ENCODE results near the gene HEMGN. TPM values are rescaled to one million over a fixed set of nuclear protein-coding genes. Genes with fewer than 3 reads are reported as not detected.

HEMGN gene
- total and polyA plus RNA-seq, 2 of the 13 experiments (the other 11 are each of a cell fraction or from before 2014, with no cell fraction given), result not detected

DNA sequence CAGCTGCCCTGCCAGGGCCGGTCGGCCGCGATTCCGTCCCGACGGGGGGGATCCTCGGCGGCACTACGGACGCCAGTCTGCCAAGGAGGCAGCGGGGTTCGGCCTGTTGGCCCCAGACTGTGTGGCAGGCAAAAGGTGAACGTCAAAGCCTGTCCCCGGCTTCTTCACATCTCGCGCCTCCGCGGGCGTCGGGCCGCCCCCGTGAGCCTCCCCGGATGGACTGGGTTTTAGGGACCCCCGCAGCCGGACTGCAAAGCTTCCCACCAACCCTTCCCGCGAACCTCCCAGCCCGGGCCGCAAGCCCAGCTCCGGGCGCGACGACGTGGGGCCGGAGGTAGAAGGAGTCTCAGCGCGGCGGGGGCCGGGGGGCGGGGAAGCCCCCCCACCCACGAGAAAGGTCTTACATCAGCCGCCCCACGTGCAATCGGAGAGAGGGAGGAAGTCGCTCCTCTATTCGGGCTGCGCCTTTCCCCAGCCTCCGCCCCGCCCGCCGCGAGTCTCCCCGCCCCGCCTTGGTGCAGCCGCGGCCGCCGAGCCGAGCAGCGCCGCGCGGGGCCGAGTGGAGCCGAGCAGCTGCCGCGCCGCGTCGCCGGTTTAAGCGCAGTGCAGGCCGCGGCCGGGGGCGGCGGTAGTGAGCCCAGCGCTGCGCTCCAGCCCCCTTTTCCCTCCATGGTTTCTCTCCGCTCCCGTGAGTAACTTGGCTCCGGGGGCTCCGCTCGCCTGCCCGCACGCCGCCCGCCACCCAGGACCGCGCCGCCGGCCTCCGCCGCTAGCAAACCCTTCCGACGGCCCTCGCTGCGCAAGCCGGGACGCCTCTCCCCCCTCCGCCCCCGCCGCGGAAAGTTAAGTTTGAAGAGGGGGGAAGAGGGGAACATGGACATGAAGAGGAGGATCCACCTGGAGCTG, 45.0 kb upstream of the HEMGN start, which contains the start of gene ANP32B (continued):
- TF ChIP-seq, protein P1, sequence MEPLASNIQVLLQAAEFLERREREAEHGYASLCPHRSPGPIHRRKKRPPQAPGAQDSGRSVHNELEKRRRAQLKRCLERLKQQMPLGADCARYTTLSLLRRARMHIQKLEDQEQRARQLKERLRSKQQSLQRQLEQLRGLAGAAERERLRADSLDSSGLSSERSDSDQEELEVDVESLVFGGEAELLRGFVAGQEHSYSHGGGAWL (CRISPR knock-in tag; IDR thresholded peaks at IDR 0.05), result peak; percentile 75; the same call in 1 of the 2 replicates
- TF ChIP-seq MEIS2 (CRISPR knock-in tag; IDR thresholded peaks at IDR 0.05) (no peak; the same call in 1 of the 2 replicates), ZNF446 (CRISPR knock-in tag; IDR thresholded peaks at IDR 0.05) (peak; percentile 9; the same call in 1 of the 2 replicates), ZNF350 (CRISPR knock-in tag; IDR thresholded peaks at IDR 0.05; ENCODE audit: borderline replicate concordance, low read depth) (peak; percentile 50; the same call in 1 of the 2 replicates), WIZ (CRISPR knock-in tag; IDR thresholded peaks at IDR 0.05) (0 out of 2 replicates have a peak, but pooled peaks have one; percentile 27), TAF1 (CRISPR knock-in tag; IDR thresholded peaks at IDR 0.05) (peak; percentile 70; the same call in 1 of the 2 replicates), SOX6 (IDR thresholded peaks at IDR 0.05) (no peak), SOX6 (CRISPR knock-in tag; IDR thresholded peaks at IDR 0.05) (peak; percentile 57; the same call in 1 of the 2 replicates), CEBPG (CRISPR knock-in tag; IDR thresholded peaks at IDR 0.05) (peak; percentile 86), ZNF501 (CRISPR knock-in tag; IDR thresholded peaks at IDR 0.05) (0 out of 2 replicates have a peak, but pooled peaks have one; percentile 17), KLF16 (CRISPR knock-in tag; IDR thresholded peaks at IDR 0.05) (peak in 1 of 2 experiments; percentile 70; a peak in 2 of 4 replicates), FOXP1 (IDR thresholded peaks at IDR 0.05) (no peak), FOXP1 (CRISPR knock-in tag; IDR thresholded peaks at IDR 0.05) (no peak), THAP11 (CRISPR knock-in tag; IDR thresholded peaks at IDR 0.05) (peak; percentile 77), LCORL (IDR thresholded peaks at IDR 0.05) (no peak), LCORL (CRISPR knock-in tag; IDR thresholded peaks at IDR 0.05) (0 out of 2 replicates have a peak, but pooled peaks have one; percentile 47), IRX3 (CRISPR knock-in tag; IDR thresholded peaks at IDR 0.05; ENCODE audit: borderline replicate concordance, low read depth) (peak; percentile 73; the same call in 1 of the 2 replicates), MED1 (CRISPR knock-in tag; IDR thresholded peaks at IDR 0.05) (peak; percentile 47; the same call in 1 of the 2 replicates), XRCC5 (optimal IDR thresholded peaks at IDR 0.05; ENCODE audit: low read length) (peak; percentile 91), TBX3 (IDR thresholded peaks at IDR 0.05; ENCODE audit: borderline replicate concordance) (no peak)
- TF ChIP-seq, protein P2, sequence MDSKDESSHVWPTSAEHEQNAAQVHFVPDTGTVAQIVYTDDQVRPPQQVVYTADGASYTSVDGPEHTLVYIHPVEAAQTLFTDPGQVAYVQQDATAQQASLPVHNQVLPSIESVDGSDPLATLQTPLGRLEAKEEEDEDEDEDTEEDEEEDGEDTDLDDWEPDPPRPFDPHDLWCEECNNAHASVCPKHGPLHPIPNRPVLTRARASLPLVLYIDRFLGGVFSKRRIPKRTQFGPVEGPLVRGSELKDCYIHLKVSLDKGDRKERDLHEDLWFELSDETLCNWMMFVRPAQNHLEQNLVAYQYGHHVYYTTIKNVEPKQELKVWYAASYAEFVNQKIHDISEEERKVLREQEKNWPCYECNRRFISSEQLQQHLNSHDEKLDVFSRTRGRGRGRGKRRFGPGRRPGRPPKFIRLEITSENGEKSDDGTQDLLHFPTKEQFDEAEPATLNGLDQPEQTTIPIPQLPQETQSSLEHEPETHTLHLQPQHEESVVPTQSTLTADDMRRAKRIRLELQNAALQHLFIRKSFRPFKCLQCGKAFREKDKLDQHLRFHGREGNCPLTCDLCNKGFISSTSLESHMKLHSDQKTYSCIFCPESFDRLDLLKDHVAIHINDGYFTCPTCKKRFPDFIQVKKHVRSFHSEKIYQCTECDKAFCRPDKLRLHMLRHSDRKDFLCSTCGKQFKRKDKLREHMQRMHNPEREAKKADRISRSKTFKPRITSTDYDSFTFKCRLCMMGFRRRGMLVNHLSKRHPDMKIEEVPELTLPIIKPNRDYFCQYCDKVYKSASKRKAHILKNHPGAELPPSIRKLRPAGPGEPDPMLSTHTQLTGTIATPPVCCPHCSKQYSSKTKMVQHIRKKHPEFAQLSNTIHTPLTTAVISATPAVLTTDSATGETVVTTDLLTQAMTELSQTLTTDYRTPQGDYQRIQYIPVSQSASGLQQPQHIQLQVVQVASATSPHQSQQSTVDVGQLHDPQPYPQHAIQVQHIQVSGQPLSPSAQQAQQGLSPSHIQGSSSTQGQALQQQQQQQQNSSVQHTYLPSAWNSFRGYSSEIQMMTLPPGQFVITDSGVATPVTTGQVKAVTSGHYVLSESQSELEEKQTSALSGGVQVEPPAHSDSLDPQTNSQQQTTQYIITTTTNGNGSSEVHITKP (CRISPR knock-in tag; IDR thresholded peaks at IDR 0.05; ENCODE audit: low read depth), result 0 out of 2 replicates have a peak, but pooled peaks have one; percentile 56
- TF ChIP-seq, protein P3, sequence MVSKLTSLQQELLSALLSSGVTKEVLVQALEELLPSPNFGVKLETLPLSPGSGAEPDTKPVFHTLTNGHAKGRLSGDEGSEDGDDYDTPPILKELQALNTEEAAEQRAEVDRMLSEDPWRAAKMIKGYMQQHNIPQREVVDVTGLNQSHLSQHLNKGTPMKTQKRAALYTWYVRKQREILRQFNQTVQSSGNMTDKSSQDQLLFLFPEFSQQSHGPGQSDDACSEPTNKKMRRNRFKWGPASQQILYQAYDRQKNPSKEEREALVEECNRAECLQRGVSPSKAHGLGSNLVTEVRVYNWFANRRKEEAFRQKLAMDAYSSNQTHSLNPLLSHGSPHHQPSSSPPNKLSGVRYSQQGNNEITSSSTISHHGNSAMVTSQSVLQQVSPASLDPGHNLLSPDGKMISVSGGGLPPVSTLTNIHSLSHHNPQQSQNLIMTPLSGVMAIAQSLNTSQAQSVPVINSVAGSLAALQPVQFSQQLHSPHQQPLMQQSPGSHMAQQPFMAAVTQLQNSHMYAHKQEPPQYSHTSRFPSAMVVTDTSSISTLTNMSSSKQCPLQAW (CRISPR knock-in tag; IDR thresholded peaks at IDR 0.05), result peak; percentile 61
- TF ChIP-seq, protein P4, sequence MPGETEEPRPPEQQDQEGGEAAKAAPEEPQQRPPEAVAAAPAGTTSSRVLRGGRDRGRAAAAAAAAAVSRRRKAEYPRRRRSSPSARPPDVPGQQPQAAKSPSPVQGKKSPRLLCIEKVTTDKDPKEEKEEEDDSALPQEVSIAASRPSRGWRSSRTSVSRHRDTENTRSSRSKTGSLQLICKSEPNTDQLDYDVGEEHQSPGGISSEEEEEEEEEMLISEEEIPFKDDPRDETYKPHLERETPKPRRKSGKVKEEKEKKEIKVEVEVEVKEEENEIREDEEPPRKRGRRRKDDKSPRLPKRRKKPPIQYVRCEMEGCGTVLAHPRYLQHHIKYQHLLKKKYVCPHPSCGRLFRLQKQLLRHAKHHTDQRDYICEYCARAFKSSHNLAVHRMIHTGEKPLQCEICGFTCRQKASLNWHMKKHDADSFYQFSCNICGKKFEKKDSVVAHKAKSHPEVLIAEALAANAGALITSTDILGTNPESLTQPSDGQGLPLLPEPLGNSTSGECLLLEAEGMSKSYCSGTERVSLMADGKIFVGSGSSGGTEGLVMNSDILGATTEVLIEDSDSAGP (CRISPR knock-in tag; IDR thresholded peaks at IDR 0.05; ENCODE audit: borderline replicate concordance), result peak; percentile 48; the same call in 1 of the 2 replicates
